ENCODE data around the gene ZFP42.

Gene ZFP42

DNA sequence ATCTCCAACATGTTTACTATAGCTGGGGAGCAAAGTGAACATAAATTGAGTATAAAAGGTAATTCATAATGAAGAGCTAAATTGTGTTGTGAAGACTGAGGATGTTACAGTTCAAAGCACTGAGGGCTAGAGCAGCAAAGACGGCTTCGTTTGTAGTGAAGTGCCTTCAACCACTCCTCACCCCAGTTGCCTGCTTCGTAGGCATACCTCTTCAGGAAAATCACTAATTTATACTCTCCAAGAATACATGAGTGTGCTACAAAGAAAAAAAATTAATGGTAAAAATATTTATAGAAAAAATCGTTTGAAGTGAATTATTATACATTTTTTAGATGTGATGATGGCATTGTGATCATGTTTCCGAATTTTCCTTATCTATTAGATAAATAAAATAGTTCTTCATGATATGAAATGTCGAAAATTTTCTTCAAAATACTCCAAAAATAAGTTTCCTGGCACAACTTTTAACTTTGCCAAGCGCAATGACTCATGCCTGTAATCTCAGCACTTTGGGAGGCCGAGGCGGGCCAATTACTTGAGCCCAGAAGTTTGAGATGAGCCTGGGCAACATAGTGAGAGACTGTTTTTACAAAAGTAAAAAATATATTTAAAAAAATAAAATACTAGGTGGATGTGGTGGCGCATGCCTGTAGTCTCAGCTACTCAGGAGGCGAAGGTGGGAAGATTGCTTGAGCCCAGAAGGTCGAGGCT is 41.6 kb downstream of the ZFP42 start:
- no peak for TF ChIP-seq GATA3 (IDR thresholded peaks at IDR 0.05; ENCODE audit: low read depth, low read length)

DNA sequence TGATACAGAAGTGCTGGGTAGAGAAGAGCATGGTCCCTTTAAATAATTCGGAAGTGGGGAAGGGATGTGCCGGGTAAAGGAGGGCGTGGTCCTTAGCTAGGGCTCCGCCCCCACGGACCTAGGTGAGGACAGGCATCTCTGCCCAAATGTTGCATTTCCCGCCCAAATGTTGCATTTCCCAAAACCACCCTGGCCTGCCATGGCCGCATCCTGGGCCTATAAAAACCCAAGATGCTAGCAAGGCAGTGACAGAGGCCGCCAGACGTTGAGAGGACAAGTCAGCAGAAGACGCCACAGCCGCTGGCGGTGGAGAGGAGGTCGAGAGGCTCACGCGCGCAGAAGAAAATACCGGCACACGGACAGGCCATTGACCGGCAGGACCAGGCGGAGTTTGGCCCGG is 46.1 kb downstream of the ZFP42 start:
- no peak for TF ChIP-seq GATA3 (IDR thresholded peaks at IDR 0.05; ENCODE audit: low read depth, low read length)
- no peak for TF ChIP-seq GATA2 (IDR thresholded peaks at IDR 0.05; ENCODE audit: low read depth, low read length)

DNA sequence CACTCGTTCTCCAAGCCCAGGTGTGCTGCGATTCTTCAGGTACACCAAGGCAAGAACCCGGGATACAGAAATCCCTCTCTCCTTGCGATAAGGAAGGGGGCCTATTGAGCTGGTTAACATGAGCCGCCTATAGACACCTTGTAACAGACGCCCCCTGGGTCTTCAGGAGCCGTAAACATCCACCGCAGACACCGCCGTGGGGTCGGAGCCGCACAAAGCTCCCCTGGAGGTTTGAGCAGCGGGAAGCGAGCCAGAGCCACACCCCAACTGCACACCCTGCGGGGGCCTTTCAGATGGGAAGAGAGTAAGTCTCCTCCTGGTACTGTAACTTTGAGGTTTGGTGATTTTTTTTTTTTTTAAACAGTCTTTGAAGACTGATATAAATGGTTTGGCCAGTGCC is 46.6 kb downstream of the ZFP42 start:
- TF ChIP-seq GATA3 (IDR thresholded peaks at IDR 0.05; ENCODE audit: low read depth, low read length) (no peak), GATA2 (IDR thresholded peaks at IDR 0.05; ENCODE audit: low read depth, low read length) (no peak)

DNA sequence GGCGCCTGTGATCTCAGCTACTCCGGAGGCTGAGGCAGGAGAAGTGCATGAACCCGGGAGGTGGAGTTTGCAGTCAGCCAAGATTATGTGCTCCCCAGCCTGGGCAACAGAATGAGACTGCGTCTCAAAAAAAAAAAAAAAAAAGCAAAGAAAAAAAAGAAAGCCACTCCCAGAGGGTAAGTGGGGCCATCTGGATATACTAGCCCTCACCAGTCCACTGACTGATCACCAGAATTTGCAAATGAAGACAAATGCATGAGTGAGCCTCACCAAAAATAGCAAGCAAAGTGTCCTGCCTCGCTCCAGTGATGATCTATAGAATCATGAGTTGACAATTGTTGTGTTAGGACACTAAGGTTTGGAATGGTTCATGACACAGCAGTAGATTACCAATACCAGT is 47.6 kb downstream of the ZFP42 start:
- no peak for TF ChIP-seq GATA2 (IDR thresholded peaks at IDR 0.05; ENCODE audit: low read depth, low read length)
- TF ChIP-seq GATA3 (IDR thresholded peaks at IDR 0.05; ENCODE audit: low read depth, low read length): no peak

DNA sequence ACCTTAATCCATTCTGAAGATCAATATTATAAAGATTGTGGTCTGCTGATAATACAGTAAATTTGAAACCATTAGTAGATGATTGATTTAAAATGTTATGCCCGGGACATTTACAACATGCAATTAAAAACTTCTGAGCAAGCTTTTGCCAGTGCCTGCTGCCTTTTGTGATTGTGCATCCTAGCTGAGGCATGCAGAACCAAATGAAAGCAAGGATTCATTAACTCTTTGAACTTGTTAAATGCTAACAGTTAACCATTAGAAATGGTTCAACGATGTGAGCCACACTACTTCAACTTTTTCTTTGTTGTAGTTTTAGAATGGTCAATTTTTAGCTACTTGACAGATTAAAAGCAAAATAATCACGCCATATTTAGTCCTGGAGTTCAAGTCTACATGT is 51.1 kb downstream of the ZFP42 start:
- TF ChIP-seq GATA2 (IDR thresholded peaks at IDR 0.05; ENCODE audit: low read depth, low read length) (no peak), GATA3 (IDR thresholded peaks at IDR 0.05; ENCODE audit: low read depth, low read length) (no peak)

DNA sequence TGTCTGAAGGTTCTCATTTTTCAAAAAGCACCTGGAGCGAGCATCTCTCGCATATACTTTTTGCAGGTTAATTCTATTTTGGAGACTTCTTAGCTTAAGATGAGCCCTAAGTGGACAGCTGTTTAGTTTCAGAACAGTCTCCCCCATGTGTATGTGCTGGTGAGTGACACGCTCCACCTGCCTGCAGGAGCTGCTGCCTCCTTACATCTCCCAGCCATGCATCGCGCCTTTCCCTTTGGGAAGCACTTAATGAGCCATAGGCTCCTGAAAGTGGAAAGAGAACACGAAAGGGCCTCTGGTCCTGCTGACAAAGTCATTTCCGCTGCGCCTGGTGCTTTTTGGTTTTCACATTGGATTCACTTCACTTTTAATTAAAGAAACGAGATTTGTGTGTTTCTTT is 57.7 kb downstream of the ZFP42 start:
- TF ChIP-seq GATA3 (IDR thresholded peaks at IDR 0.05; ENCODE audit: low read depth, low read length) (no peak), GATA2 (IDR thresholded peaks at IDR 0.05; ENCODE audit: low read depth, low read length) (no peak)

Data from SH-SY5Y (cell line).